K562 (cell line): ENCODE measurements around the gene CHCHD4.
"Not testable (repeated sequence)": the region's sequence is repeated elsewhere in the genome, so short reads cannot be mapped to it uniquely, and the experiment has no call there.

Experiments used
- BRCA1 ChIP-seq, 2 experiments: fragments of 450-650 bp in 1 of 2; sonication (generic) in 1 of 2; formaldehyde crosslinking in 1 of 2; IDR thresholded peaks; 2 replicates each; pipeline versions ENCODE4 v1.5.0 to v1.6.1; 2017 to 2020; ENCODE audit warnings: mild to moderate bottlenecking in 1 of 2, missing genetic modification reagents in 1 of 2
- CTCF ChIP-seq, 3 experiments: IDR thresholded peaks in 2 of 3; conservative IDR thresholded peaks in 1 of 3; 2 replicates each; pipeline ENCODE4 v1.5.1; 2011 to 2012; ENCODE audit warnings: low read length in 3 of 3, mild to moderate bottlenecking in 3 of 3, control low read depth in 2 of 3, improper control_type of control experiment in 1 of 3, inconsistent platforms in 1 of 3, low read depth in 1 of 3, mixed read lengths in 1 of 3, moderate library complexity in 1 of 3; ENCODE audit not compliant: insufficient read depth in 2 of 3
- KHSRP ChIP-seq: fragments of 450-650 bp; IDR thresholded peaks from 2 replicates; pipeline ENCODE4 v1.6.1; 2017
- NCOA1 ChIP-seq: fragments of 450-650 bp; IDR thresholded peaks from 2 replicates; pipeline ENCODE4 v1.6.1; 2016; ENCODE audit warnings: low read depth
- POLR2A ChIP-seq: fragments of 450-650 bp; conservative IDR thresholded peaks from 2 replicates; pipeline ENCODE4 v1.6.1; 2016
- POLR2AphosphoS5 ChIP-seq: IDR thresholded peaks from 2 replicates; pipeline ENCODE4 v1.6.1; 2011; ENCODE audit warnings: mild to moderate bottlenecking, low read depth, low read length, moderate library complexity; ENCODE audit not compliant: control insufficient read depth, insufficient read depth
- TEAD4 ChIP-seq, 2 experiments: sonication (generic) in 1 of 2; formaldehyde crosslinking in 1 of 2; IDR thresholded peaks; 2 replicates each; pipeline versions ENCODE4 v1.6.1 to v1.8.0; 2012 to 2022; ENCODE audit warnings: borderline replicate concordance in 1 of 2, inconsistent platforms in 1 of 2, low read length in 1 of 2, mild to moderate bottlenecking in 1 of 2, missing genetic modification reagents in 1 of 2
- USF2 ChIP-seq: sonication (generic); formaldehyde crosslinking; IDR thresholded peaks from 2 replicates; pipeline ENCODE4 v1.5.0; 2020; ENCODE audit warnings: missing genetic modification reagents
- ZBED1 ChIP-seq: IDR thresholded peaks from 2 replicates; pipeline ENCODE4 v1.6.1; 2014
- ZNF507 ChIP-seq: conservative IDR thresholded peaks from 2 replicates; pipeline ENCODE4 v1.6.1; 2017; ENCODE audit warnings: missing genetic modification characterization, missing compliant biosample characterization
- ZNF830 ChIP-seq: fragments of 250-450 bp; sonication (Bioruptor Pico); IDR thresholded peaks from 2 replicates; pipeline ENCODE4 v1.5.0; 2021; ENCODE audit warnings: mild to moderate bottlenecking
- TF ChIP-seq, protein P1 (sequence below): fragments of 450-650 bp; conservative IDR thresholded peaks from 2 replicates; pipeline ENCODE4 v1.6.1; 2016; ENCODE audit warnings: missing genetic modification characterization, low read depth, mild to moderate bottlenecking, control low read depth, missing compliant biosample characterization
- TF ChIP-seq, protein P2 (sequence below): sonication (generic); formaldehyde crosslinking; IDR thresholded peaks from 2 replicates; pipeline ENCODE4 v1.8.0; 2022; ENCODE audit warnings: missing genetic modification reagents, mild to moderate bottlenecking, moderate library complexity, borderline replicate concordance

- TF ChIP-seq ZNF830 (CRISPR knock-in tag); POLR2AphosphoS5; BRCA1 (IDR thresholded peaks at IDR 0.05); BRCA1 (CRISPR knock-in tag; IDR thresholded peaks at IDR 0.05); ZBED1; NCOA1; POLR2A; USF2 (CRISPR knock-in tag); TEAD4 (IDR thresholded peaks at IDR 0.05; ENCODE audit: low read length); TEAD4 (CRISPR knock-in tag; IDR thresholded peaks at IDR 0.05; ENCODE audit: borderline replicate concordance); KHSRP; CTCF (IDR thresholded peaks at IDR 0.05 in 2 of 3, conservative IDR thresholded peaks at IDR 0.05 in 1 of 3; ENCODE audit: insufficient read depth in 2 of 3, low read depth in 1 of 3, low read length in 3 of 3); ZNF507 (tag): not testable (repeated sequence)
- TF ChIP-seq, protein P1, sequence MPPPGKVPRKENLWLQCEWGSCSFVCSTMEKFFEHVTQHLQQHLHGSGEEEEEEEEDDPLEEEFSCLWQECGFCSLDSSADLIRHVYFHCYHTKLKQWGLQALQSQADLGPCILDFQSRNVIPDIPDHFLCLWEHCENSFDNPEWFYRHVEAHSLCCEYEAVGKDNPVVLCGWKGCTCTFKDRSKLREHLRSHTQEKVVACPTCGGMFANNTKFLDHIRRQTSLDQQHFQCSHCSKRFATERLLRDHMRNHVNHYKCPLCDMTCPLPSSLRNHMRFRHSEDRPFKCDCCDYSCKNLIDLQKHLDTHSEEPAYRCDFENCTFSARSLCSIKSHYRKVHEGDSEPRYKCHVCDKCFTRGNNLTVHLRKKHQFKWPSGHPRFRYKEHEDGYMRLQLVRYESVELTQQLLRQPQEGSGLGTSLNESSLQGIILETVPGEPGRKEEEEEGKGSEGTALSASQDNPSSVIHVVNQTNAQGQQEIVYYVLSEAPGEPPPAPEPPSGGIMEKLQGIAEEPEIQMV (tag): not testable (repeated sequence)
- TF ChIP-seq, protein P2, sequence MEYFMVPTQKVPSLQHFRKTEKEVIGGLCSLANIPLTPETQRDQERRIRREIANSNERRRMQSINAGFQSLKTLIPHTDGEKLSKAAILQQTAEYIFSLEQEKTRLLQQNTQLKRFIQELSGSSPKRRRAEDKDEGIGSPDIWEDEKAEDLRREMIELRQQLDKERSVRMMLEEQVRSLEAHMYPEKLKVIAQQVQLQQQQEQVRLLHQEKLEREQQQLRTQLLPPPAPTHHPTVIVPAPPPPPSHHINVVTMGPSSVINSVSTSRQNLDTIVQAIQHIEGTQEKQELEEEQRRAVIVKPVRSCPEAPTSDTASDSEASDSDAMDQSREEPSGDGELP: not testable (repeated sequence)
These were observed 49.4 kb downstream of the CHCHD4 start for GRCh38 chr3:14075233-14075632.
